Eye (tissue), 1 donor: ENCODE measurements around the gene ADI1.
"Not testable (repeated sequence)": the region's sequence is repeated elsewhere in the genome, so short reads cannot be mapped to it uniquely, and the experiment has no call there.

Experiments
- DNase-seq: peaks from one replicate; pipeline ENCODE4 v3.0.0-alpha.2; 2015

Gene ADI1

DNA sequence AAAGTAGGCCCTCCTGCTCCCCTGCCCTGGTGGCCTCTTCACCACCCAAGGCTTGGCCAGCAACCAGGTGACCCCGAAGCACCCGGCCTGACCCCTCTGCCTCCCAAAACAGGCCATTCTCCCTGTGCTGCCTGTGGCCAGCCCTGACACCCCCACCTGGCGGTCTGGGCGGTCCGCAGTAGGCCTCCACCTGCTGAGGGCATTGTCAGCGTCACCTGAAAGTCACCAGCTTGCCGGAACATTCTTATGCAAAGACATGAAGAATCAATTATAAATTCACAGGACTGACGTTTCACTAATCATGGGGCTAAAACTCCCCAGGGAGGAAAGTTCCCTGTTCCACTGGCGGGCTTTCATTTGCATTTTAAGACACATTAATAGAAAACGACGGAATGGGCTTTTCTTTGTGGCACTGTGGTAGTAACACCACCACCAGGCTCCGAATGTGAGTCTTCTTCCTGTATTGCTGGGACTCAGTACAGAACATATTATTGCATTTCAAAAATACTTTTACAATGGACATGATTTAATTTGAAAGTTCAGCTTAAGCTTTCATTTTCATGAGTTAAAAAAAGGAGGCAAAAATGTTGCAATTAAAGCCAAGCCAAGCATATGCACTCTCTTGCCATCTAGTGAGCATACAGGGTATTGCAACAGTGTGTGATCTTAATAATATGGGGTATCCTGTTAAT is 57.4 kb downstream of the ADI1 start:
- peak; percentile 92 for DNase-seq

DNA sequence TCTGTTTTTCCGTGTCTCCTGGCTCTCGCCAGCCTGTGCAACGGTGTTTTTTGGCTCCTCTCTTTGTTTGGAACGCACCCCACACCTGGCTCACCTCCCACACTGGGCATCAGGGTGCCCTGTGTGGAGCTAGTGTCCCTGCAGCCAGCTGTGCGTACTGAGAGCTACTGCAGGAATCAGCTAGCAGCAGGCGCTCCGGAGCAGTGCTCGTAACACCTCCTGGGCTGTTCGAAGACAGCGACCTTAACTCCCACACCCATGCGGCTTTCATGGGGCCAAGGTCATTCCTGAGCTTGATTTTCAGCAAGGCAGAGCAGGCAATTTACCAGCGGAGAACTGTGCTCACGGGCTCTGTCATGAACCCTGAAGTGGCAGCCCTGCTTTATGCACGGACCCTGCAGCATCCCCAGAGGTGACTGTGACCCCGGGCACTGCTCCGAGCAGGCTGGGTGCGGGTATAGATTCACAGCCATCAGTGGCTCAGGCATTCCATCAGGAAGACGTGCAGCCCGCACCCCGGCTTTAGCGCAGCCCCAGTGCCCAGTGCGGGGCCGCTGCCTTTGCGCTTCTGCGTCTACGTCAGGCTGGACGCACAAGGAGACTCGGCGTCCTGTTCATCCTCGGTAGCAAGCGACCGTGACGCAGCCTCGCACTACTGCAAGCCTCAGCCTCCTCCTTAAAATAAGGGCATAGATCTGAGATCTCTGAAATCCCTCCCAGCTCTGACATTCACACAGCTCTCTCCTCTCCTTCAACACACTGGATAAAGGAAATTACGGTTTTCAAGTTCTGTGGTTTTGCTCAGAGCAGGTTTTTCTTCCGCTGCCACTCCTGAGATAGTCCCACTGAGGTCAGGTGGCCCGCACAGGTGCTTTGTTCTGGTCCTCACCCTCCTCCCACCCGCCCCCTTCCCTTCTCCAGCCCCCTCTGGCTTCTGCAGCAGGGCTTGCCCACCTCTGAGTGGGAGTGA is 58.2 kb downstream of the ADI1 start:
- no peak for DNase-seq

DNA sequence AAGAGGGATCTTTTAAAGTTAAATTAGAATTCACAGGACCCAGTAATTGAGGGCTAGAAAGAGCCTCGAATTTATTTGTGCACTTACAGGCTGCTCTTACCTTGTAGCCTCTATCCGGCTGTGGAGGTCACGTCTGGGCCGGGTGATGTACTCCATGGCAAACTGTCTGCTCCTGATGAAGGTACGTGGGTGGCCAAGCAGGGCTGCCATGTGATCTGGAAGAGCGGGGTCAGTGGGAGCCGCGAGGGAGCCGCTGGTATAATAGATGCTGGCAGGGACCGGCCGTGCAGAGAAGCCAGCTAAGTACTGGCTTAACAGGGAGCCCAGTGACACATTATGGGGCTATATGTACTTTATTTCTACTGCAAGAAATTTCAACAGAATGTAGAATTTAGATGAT is 59.2 kb downstream of the ADI1 start:
- DNase-seq = peak; percentile 69

DNA sequence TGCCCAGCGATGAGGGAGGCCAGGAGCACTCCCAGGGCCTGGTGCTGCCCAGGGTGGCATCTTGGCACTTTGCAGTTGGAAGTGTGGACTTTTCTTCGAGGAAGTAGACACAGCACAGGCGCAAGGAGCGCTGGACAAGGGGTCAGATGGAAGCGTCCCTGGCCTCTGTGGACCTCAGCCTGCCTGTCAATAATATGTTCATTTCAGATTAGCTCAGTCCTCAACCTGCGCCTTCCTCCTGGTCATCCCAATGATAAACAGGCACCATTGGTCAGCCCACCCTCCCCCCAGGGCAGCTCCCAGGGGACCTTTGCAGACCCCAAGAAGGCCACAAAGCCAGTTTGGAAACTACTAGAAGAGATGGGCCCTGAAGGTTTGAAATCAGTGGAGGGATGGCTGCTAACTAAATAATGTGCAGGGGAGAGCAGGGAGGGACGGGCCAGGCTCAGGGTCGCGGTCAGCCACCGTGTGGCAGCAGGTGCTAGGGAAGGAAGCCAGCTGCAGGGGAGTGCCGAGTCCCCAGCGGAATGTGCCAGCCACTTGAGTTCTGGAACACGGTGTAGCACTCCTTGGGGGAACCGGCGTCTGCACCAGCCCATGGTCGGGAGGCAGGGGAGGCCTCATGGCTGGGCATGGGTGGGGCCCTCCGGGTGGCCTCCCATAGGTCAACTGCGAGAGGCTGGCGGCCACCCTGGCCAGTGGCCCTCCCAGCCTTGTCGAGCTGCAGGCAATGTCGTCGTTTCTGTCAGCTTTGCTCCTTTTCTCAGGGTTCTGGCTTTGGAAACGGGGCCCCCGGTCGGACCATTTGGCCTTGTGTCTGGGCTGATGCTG is 59.9 kb downstream of the ADI1 start:
- no peak for DNase-seq

GRCh38 chr2:3458396-3459184 is 60.7 kb downstream of the ADI1 start:
- no peak for DNase-seq

- DNase-seq = no peak
Measured at GRCh38 chr2:3457524-3458395, 61.6 kb downstream of the ADI1 start.

GRCh38 chr2:3456125-3456524 is 63.2 kb downstream of the ADI1 start:
- DNase-seq = no peak

GRCh38 chr2:3454802-3455201 is 64.5 kb downstream of the ADI1 start:
- DNase-seq = no peak

DNA sequence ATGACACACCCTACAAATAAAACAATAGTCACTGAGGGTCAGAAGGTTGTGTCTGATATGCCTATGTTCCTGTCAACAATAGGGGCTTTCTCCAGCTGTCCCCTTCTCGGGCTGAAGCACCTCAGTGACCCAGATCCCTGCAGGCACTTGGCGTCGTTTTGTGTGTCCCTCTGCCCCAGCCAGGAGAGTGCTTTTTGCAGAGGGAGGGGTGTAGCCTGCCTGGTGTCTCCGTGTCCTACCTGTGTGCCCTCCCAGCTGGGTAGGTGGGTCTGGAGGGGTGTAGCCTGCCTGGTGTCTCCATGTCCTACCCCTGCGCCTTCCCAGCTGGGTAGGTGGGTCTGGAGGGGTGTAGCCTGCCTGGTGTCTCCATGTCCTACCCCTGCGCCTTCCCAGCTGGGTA is 65.3 kb downstream of the ADI1 start:
- not testable (repeated sequence) for DNase-seq

DNA sequence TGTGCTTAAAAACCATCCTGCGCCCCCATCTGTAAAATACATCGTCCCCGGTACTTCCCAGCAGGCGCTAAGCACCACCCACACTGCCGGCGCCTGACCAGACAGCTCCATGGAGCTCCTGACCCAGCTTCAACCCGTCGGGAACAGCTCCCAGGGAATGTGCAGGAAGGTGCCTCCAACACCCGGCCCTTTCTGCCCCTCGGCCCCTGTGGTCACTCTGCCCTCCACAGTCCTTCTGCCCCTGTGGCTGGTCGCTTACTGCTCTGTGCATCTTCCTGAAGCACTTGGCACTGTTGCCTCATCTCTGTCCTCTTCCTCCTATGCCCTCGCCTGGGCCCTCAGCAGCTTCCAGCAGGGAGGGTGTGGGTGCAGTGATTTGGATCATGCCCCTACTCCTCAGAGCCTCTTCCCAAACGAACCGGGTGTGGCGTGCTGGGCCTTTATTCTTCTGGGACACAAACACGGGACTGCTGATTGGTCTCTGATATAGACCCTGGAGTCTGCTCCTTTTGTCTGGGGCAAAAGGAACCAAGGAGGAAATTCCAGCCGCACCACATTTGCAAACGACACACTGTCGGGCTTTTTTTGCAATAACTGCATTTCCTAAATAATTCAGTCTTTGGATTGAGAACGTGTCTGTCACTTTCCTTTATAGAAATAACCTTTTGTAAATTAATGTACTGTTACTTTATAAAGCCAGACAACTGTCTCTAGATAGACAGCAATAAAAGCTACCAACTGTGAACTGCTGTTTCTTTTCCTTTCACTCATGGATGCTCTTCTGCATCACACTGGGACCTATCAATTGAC is 65.9 kb downstream of the ADI1 start:
- DNase-seq = no peak

- DNase-seq = no peak
Measured at GRCh38 chr2:3451926-3452671, 67.2 kb downstream of the ADI1 start.

- no peak for DNase-seq
Measured at GRCh38 chr2:3451169-3451568, 68.2 kb downstream of the ADI1 start.

- DNase-seq = no peak
Measured at GRCh38 chr2:3450385-3451010, 68.8 kb downstream of the ADI1 start.

DNA sequence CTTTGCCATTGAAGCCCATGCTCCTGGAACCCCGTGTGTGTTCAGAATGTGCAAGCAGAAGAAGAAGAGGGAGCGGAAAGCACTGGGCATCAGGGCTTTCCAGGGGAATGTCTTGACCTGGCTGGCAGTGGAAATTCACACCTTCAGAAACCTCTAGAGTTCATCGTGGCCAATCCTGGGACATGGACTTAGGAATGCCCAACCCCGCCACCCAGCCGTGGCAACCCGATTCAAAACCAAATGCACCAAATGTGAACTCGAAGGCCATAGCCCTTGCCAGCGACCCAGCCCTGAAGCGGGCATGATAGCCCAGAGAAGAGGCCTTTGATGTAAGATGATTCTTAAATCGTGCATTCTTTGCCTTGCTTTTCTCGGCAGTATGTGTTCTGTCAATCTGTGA is 69.4 kb downstream of the ADI1 start:
- no peak for DNase-seq

DNA sequence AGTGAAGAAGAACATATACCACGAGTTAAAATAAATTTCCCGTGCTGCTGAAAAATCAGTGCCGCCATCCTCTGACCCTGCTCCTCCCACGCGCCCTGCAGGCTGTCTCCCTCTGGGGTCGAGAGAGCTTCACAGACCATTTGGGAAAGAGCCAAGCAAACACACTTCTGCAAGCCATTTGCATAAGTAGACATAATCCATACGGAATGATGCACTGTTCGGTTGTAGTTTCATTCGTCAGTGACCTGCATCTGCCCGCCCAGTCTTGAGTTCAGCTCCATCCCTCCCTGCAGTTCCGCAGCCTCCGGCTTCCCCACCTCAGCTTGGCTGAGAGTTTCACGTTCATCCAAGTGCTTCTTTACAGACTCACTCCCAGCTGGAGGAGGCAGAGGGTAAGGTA is 70.2 kb downstream of the ADI1 start:
- no peak for DNase-seq

- not testable (repeated sequence) for DNase-seq
Measured at GRCh38 chr2:3448441-3448911, 70.9 kb downstream of the ADI1 start.

DNA sequence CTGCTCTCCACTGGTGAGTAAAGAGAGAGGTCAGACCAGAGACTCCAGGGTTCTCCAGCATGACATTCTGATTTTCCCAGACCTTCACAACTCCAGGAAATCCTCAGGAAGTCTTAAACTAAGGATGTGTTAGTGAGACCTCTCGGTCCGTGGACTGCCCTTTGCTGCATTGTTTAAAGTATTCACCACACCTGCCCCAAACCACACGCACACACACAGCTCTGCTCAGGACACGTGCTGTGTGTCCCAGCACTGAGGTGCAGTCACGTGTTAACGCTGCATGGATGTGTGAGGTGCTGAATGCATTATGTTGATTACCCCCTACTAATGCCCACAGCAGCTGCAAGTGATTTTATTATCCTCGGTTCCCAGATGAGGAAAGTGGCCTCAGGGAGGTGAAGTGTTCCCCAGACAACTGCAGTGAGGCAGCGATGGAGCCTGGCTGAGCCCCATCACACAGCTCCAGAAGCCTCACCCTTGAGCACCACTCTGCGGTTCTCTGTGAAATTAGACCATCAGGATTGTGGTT is 71.5 kb downstream of the ADI1 start:
- DNase-seq = no peak
